Fibroblast of skin of right quadriceps (primary cell): ENCODE data around the gene LRRC47.

Experiments
- DNase-seq: peaks from one replicate; pipeline ENCODE4 v3.0.0-alpha.2; 2013

Gene LRRC47

DNA sequence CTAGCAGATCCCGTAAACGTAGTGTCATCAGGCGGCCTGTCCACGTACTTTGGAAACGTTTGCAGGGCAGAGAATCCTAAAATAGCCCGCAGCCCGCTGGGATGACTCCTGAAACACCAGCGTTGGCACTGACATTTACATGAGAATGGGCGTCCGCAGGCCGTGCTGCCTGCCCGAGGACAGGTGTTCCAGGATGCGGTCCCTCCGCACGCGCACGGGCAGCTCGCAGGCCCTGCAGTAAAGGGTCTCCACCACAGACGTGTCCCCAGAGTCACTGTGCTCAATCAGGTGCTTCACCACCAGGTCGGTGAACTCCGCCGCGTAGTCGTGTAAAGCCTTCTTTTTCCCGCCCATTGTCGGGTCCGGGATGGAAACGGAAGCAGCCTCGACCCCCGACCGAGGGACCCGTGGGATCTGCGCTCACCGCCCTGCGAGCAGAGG lies 49.9 kb downstream of the LRRC47 start:
- DNase-seq = no peak

GRCh38 chr1:3745590-3746381 lies 50.5 kb downstream of the LRRC47 start:
- no peak for DNase-seq

GRCh38 chr1:3745071-3745470 lies 51.2 kb downstream of the LRRC47 start:
- DNase-seq = no peak

GRCh38 chr1:3744646-3745045 lies 51.7 kb downstream of the LRRC47 start:
- DNase-seq = no peak

GRCh38 chr1:3743826-3744225 lies 52.5 kb downstream of the LRRC47 start:
- no peak for DNase-seq

- no peak for DNase-seq
Measured at GRCh38 chr1:3743421-3743820, 52.9 kb downstream of the LRRC47 start.

DNA sequence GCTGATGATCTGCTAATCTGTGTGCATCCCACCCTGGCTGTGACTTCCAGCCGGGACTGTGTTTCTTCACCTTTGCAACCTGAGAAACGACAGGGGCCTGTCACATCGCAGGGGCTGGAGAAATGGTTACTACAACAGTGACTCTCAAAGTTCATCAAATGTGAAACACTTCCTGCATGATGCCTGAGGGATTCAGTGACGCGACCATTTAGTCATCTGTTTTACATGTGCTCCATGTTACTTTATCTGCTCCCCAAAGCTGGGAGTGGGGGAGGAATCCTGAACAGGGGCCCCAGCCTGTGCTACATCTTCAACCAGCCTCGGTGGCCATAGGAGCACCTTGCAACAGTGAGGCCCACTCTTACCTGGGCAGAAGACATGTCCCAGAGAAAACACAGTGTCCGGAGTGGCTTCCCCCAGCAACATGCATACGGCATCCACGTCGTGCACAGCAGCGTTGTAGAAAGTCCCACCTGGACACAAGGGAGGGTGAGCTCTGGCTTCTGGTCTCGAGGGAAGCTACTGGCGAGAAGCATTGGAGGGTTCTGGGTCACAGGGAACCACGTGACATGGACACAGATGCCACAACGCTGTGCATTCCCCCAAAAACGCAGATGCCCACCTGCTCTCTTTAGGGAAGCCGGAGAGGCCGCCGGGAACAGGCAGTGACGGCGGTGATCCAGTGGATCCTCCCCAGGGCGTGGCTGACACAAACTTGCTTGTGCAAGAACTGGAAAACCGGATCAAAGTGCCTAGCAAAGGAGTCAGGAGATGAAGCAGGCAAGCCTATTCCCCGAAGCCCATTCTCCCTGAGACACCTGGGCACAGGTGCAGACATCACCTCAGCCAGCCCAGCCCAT lies 53.6 kb downstream of the LRRC47 start:
- DNase-seq = no peak

- no peak for DNase-seq
Measured at GRCh38 chr1:3741566-3742438, 54.5 kb downstream of the LRRC47 start.

DNA sequence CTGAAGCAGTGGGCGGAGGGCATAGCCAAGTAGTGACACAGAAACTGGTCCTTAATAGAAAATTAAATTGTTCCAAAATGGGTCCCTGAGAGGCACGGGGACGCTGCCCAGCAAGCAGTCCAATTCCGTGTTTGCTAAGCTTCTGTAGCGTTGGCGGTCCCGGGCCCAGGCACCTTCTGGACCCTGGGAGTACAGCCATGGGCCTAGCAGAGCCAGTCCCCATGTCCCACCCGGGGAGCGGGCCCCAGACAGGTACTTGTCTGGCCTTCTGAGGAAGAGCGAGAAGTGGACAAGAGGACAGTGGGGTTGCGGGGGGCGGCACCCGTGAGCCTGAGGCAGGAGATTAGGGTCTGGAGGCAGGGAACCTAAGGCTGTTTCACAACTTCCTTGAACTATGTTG lies 55.5 kb downstream of the LRRC47 start:
- DNase-seq = no peak

GRCh38 chr1:3740042-3740441 lies 56.3 kb downstream of the LRRC47 start:
- no peak for DNase-seq

DNA sequence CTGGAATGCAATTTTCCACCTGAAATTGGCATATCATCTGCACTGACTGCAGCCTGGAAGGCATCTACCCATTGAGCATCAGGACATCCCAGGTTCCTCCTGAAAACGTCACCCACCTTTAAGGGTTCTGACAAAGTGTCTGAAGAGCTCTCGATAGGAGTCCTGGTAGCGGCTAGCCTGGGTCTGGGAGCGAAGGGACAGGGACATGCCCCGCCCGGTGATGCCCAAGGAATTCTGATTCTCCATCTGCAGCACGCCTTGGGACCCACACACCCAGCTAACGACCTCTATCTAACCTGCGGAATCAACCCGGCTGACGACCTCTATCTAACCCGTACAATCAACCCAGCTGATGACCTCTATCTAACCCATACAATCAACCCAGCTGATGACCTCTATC lies 57.4 kb downstream of the LRRC47 start:
- no peak for DNase-seq

DNA sequence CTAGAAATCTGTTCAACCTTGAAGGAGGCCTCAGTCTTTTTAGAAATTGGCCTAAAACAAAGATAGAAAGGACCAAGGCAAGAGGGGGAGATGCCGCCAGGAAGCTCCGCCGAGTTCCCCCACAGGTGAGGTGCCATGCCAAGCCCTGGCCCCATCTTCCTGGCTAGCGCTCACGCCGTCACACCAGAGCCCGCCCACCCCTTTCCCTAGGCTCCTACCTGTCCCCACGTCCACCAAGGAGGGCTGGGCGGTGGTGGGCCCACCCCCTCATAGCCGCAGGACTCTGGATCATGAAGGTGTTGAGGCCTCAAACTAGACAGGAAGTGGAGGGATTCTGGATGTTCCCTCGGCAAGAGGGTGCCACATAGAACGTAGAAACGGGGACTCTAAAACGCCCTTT lies 59.6 kb downstream of the LRRC47 start:
- no peak for DNase-seq

DNA sequence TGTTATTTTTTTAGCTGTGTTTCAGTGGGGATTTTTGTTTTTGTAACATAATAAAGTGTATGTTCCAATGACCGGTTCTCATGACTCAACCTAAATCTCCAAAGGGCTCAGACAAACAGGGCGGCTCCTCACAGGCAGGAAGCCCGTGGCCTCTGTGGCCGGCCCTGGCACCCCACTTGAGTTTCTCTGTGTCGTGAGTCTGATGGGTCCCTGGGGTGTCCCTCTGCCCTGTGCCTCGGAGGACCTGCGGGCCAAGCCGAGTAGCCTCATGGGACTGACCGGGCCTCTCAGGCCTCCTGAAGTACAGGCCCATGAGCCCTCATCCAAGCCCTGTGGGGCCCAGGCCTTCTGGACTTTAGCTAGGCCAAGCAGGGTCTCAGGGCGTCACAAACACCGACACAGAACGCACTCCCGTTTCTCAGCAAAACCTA lies 60.2 kb downstream of the LRRC47 start:
- no peak for DNase-seq

DNA sequence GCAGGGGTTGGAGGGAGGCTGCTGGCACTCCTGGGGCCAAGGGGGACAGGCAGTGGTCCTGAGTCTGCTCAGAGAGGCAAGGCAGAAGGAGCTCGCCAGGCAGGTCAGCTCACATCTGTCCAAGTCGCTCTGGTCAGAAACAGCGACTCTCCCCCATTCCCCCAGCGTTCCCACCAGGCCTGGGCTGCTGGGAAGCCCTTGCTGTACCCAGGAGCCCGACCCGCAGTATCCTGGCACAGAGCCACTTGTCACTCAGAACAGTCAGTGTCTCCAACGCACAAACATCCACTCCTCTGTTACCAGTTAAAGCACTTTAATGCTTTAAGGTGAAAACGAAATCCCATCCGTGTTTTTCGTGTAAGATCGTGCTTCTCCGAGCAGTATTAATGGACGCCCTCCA lies 60.6 kb downstream of the LRRC47 start:
- no peak for DNase-seq

- no peak for DNase-seq
Measured at GRCh38 chr1:3735027-3735681, 61.1 kb downstream of the LRRC47 start.

DNA sequence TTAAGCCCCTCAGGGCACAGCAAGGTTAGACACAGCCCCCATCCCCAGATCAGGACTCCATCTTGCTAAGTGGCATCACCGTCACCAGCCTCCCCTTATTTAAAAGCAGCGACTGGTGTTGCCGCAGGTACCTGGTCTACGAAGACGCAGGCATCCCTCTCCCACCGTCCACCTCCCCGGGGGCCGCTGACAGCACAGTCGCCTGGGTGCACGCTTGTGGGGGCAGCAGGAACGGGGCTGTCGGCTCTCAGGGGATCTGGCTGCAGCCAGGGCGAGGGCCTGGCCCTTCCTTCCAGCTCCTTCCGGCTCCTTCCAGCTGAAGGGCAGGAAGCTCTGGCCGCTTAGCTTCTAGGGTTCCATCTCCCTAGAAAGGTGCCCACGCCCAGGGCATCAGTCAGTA lies 61.7 kb downstream of the LRRC47 start:
- DNase-seq = no peak

DNA sequence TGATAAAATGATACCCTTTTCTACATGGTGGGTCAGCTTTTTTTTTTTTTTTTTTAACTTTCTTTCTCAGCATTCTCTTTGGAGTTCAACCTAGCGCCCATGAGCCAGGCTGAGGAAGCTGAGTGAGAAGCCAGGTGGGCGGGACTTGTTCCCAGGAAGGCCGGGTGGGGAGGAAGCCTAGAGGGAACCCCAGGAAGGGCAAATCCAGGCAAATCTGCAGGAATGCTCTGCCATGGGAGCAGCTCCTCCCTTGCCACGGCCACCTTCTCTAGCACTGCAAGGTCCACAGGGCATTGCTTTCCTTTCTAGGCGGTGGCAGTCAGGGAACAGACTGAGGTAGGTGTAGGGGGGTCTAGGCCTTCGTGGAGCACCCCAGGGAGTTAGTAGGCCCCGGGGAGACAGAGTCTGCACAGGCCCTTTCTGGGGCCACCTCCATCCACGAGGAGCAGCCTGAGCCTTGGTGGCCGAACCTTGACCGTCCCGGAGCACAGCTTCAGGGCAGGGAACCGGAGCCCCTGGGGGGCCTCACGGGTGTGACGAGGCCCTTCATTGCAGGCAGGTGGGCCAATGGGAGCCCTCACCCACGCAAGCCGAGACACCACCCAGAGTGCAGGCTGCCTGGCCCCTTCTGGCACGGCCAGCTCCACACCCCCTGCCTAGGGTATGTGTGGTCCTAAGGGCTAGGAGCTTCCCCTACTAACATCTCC lies 62.3 kb downstream of the LRRC47 start:
- DNase-seq = no peak

DNA sequence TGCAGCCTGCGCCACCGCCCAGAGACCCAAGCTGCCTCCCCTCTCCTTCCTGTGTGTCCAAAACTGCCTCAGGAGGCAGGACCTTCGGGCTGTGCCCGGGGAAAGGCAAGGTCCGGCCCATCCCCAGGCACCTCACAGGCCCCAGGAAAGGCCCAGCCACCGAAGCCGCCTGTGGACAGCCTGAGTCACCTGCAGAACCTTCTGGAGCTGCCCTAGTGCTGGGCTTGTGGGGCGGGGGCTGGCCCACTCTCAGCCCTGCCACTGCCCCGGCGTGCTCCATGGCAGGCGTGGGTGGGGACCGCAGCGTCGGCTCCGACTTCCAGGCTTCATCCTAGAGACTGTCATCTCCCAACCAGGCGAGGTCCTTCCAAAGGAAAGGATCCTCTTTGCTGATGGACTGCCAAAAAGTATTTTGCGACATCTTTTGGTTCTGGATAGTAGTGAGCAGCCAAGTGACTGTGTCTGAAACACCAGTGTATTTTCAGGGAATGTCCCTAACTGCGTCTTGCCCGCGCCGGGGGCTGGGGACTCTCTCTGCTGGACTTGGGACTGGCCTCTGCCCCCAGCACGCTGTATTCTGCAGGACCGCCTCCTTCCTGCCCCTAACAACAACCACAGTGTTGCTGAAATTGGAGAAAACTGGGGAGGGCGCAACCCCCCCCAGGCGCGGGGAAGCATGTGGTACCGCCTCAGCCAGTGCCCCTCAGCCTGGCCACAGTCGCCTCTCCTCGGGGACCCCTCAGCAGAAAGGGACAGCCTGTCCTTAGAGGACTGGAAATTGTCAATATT lies 63.0 kb downstream of the LRRC47 start:
- DNase-seq = no peak

DNA sequence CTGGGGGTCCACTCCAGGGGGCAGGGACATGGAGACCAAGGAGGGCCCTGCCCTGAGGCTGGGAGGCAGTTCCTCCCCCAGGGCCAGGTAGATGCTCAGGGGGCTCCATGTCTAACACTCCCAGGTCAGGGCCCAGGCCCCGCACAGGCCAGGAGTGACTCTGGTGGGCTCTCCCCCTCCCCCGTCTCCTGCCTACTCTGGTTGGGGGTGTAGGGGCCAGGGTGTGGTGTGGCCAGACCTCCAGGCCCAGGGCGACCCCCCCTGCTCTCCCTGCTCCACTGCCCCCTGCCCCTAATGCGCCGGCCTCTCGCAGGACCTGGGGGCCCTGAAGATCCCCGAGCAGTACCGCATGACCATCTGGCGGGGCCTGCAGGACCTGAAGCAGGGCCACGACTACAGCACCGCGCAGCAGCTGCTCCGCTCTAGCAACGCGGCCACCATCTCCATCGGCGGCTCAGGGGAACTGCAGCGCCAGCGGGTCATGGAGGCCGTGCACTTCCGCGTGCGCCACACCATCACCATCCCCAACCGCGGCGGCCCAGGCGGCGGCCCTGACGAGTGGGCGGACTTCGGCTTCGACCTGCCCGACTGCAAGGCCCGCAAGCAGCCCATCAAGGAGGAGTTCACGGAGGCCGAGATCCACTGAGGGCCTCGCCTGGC lies 63.7 kb downstream of the LRRC47 start:
- no peak for DNase-seq
